TTC549 (cell line): Measurements from ENCODE around the gene NCMAP.

ENCODE experiments used
- FAIRE-seq: peaks from 2 replicates; lab custom pipeline; 2012; peaks lifted over from hg19 to GRCh38; lab: Jason Lieb, UNC

The NCMAP gene

GRCh38 chr1:24575905-24576587 lies 20.2 kb downstream of the NCMAP start:
- no peak for FAIRE-seq

- FAIRE-seq, result no peak
Observed at GRCh38 chr1:24578846-24579245, 23.0 kb downstream of the NCMAP start.

- FAIRE-seq, result no peak
Observed at GRCh38 chr1:24580756-24581155, 24.9 kb downstream of the NCMAP start.

GRCh38 chr1:24584171-24584647 lies 28.3 kb downstream of the NCMAP start:
- FAIRE-seq, result no peak

GRCh38 chr1:24586119-24586518 lies 30.2 kb downstream of the NCMAP start:
- no peak for FAIRE-seq

- no peak for FAIRE-seq
Observed at GRCh38 chr1:24586970-24587820, 31.3 kb downstream of the NCMAP start.

- no peak for FAIRE-seq
Observed at GRCh38 chr1:24588573-24588972, 32.7 kb downstream of the NCMAP start.

- no peak for FAIRE-seq
Observed at GRCh38 chr1:24589200-24589599, 33.3 kb downstream of the NCMAP start.

- FAIRE-seq, result no peak
Observed at GRCh38 chr1:24591781-24592180, 35.9 kb downstream of the NCMAP start.

- no peak for FAIRE-seq
Observed at GRCh38 chr1:24594328-24594598, 38.4 kb downstream of the NCMAP start.

- no peak for FAIRE-seq
Observed at GRCh38 chr1:24596401-24596880, 40.6 kb downstream of the NCMAP start.

- no peak for FAIRE-seq
Observed at GRCh38 chr1:24599265-24599664, 43.4 kb downstream of the NCMAP start.

GRCh38 chr1:24600551-24600950 lies 44.7 kb downstream of the NCMAP start:
- no peak for FAIRE-seq

- no peak for FAIRE-seq
Observed at GRCh38 chr1:24605534-24606295, 49.8 kb downstream of the NCMAP start.

- FAIRE-seq, result no peak
Observed at GRCh38 chr1:24606296-24606605, 50.4 kb downstream of the NCMAP start.

GRCh38 chr1:24606621-24607020 lies 50.7 kb downstream of the NCMAP start:
- FAIRE-seq, result no peak

GRCh38 chr1:24609949-24610517 lies 54.1 kb downstream of the NCMAP start:
- no peak for FAIRE-seq

- no peak for FAIRE-seq
Observed at GRCh38 chr1:24619376-24619775, 63.5 kb downstream of the NCMAP start.

- no peak for FAIRE-seq
Observed at GRCh38 chr1:24620678-24621077, 64.8 kb downstream of the NCMAP start.

GRCh38 chr1:24621121-24621520 lies 65.2 kb downstream of the NCMAP start:
- FAIRE-seq, result no peak

- FAIRE-seq, result no peak
Observed at GRCh38 chr1:24622218-24622617, 66.3 kb downstream of the NCMAP start.

- FAIRE-seq, result no peak
Observed at GRCh38 chr1:24632832-24633175, 76.9 kb downstream of the NCMAP start.
